IPS-15b (cell line): ENCODE measurements around the gene CDON.

Experiments
- H3K27me3 ChIP-seq: one replicate; pipeline ENCODE4 v1.6.1; 2013; ENCODE audit warnings: low read length; ENCODE audit not compliant: control insufficient read depth, insufficient read depth
- H3K36me3 ChIP-seq: one replicate; pipeline ENCODE4 v1.6.1; 2013; ENCODE audit warnings: low read length; ENCODE audit not compliant: control insufficient read depth, insufficient read depth
- H3K4me1 ChIP-seq: one replicate; pipeline ENCODE4 v1.6.1; 2013; ENCODE audit warnings: mild to moderate bottlenecking, low read length; ENCODE audit not compliant: control insufficient read depth, insufficient read depth
- H3K4me3 ChIP-seq: one replicate; pipeline ENCODE4 v1.5.1; 2013; ENCODE audit warnings: low read depth, low read length
- H3K9ac ChIP-seq: one replicate; pipeline ENCODE4 v1.6.1; 2013; ENCODE audit warnings: low read depth, mild to moderate bottlenecking, low read length
- H3K9me3 ChIP-seq: one replicate; pipeline ENCODE4 v1.6.1; 2013; ENCODE audit warnings: mild to moderate bottlenecking, low read length; ENCODE audit not compliant: control insufficient read depth, insufficient read depth

The CDON gene

DNA sequence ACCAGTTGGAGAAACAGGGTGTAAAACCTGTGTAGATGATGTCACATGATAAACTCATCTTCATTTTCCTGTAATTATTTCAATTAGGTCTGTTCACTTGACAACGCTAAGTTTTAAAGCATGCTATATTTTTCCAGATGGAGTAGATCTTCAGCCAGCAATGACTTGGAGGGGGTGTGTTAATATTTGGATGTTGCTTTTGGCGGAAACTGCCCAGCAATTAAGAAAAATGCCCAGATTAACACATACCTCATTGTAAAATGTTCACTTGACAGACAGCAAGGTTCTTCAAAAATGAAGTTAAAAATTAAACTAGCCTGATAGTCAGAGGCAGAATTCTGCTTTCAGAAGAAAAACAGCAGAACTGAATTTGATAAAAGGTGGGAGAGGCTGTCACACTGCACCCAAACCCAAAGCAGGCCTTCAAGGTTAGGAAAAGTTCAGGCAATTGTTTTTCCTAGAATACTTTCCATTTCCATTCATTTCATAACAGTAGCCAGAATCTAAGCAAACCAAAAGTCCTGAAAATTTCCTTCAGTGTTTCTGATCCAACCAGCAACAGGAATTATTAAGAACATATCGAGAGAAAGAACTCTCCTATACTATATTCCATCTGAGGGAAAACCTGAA lies 83.8 kb downstream of the CDON start:
- Histone ChIP-seq H3K36me3 (no peaks in the 10 kb centered on the region), H3K9ac (no peak overlapping the region), H3K9me3 (no peaks in the 10 kb centered on the region), H3K27me3 (no peaks in the 10 kb centered on the region), H3K4me3 (no peak overlapping the region), H3K4me1 (peaks cover 8% of the 10 kb centered on the region)

DNA sequence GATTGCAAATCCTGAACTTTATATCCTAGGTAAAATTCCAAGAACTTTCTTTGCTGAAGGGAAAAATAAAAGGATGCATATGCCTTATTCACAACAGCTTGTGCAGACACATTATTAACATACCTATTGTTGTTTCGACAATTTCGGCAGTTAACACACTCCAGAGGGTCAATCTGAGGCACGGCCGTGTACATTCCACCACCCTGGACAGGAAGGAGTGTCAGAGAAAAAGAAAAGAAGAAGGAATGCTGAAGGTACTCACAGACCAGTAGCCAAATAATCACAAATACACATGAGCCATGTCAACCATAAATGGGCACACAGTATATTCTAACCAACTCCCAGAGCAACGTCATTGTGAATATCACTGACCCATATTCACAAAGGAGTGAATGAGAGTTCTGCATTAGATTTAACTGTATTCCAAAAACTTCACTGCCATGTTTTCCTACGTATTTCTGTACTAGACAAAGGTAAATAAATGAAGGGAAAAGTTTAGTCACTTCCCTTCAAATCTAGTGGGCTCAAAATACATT lies 84.4 kb downstream of the CDON start:
- H3K27me3 ChIP-seq = no peaks in the 10 kb centered on the region

DNA sequence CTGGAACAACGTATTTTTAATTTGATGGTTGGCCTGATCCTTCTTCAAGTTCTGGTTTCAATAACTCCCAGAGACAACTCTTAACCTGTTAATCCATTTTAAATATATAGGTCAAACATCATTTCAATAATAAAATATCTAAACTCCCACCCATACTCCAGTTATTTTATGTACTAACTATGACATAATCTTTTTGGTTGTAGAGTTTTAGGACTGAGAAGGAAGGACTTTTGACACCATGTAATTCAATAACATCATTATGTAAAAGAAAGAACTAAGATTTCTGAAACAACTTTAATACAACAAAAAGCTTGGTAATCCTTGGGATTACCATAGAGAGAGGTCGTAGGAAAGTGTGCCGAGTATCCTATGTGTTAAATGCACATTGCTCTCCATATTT lies 85.3 kb downstream of the CDON start:
- no peaks in the 10 kb centered on the region for H3K27me3 ChIP-seq
- no peak overlapping the region for H3K9ac ChIP-seq
- H3K4me1 ChIP-seq = peaks cover 8% of the 10 kb centered on the region
- no peaks in the 10 kb centered on the region for H3K9me3 ChIP-seq
- no peak overlapping the region for H3K4me3 ChIP-seq
- H3K36me3 ChIP-seq = no peaks in the 10 kb centered on the region

More for the DNA sequence above, 84.4 kb downstream of the CDON start:
- H3K4me3 ChIP-seq = no peak overlapping the region
- no peaks in the 10 kb centered on the region for H3K9me3 ChIP-seq
- H3K4me1 ChIP-seq = peaks cover 8% of the 10 kb centered on the region
- H3K9ac ChIP-seq = no peak overlapping the region
- H3K36me3 ChIP-seq = no peaks in the 10 kb centered on the region

DNA sequence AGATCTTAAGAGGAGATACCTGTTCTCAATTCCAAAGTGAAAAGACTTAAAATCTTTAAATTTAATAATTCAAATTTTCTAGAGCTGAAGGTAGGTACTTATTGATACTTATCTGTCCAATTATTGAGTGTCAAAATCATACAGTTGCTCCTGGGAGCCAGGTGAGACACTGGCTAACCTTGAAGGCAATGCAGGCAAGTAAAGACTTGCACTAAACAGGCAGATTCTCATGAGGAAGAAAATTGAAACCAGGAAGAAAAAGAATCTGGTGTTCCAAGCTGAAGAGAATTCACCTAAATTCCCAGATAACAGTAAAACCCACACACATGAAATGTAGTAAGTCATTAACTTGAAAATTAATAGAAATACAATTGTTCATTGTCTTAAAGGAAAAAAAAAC lies 86.5 kb downstream of the CDON start:
- no peaks in the 10 kb centered on the region for H3K9me3 ChIP-seq
- peaks cover 8% of the 10 kb centered on the region for H3K4me1 ChIP-seq
- no peaks in the 10 kb centered on the region for H3K36me3 ChIP-seq
- no peak overlapping the region for H3K9ac ChIP-seq
- no peak overlapping the region for H3K4me3 ChIP-seq
- no peaks in the 10 kb centered on the region for H3K27me3 ChIP-seq

DNA sequence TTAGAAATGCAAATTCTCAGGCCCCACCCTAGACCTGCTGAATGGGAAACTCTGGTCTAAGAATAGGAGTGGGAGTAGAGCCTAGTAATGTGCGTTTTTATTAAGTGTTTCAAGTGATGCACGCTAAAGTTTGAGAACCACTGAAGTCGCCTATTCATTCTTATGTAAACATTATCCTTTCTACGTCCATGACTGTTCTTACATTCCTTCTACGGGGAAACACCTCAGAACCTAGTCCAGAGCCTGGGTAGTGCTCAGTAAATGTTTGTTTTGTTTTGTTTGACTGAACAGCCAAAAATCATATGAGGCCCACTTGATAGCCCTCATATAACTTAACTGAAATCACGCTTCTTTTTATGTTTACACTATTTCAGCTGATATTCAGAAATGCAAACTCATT lies 87.0 kb downstream of the CDON start:
- no peak overlapping the region for H3K4me3 ChIP-seq
- peaks cover 6% of the 10 kb centered on the region for H3K4me1 ChIP-seq
- no peaks in the 10 kb centered on the region for H3K27me3 ChIP-seq
- no peaks in the 10 kb centered on the region for H3K36me3 ChIP-seq
- no peak overlapping the region for H3K9ac ChIP-seq
- no peaks in the 10 kb centered on the region for H3K9me3 ChIP-seq

DNA sequence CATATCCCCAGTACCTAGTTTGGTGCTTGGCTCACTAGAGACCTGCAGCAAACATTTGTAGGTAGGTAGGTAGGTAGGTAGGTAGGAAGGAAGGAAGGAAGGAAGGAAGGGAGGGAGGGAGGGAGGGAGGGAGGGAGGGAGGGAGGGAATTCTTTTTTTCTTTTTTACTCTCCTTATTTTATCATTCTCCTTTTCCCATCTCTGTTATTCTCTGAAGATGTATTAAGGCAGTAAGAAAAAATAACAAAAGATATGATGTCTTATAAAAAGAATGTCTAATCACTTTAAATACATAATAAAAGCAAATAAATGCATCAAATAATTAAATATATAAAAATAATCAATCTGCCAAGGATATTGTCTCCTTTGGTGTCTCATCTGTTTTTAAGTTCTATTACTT lies 88.4 kb downstream of the CDON start:
- H3K4me1 ChIP-seq = peaks cover 2% of the 10 kb centered on the region

DNA sequence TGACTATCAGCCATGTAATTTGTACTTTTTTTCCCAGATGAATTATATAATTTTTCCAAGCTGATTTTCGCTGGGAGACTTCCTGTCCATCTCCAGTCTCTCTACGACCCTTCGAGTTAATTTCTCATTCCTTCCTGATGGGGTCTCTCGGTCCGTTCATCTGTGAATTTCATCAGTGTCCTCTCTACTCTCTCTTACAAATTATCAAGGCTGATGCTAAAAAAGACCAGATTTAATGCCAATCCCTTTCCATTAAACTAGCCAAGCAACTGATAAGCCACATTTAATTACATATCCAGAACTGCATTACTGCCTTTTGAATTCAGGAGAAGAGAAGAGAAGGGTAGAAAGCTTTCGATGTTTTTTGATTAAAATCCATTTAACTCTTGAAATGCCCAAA lies 91.0 kb downstream of the CDON start:
- no peak overlapping the region for H3K9ac ChIP-seq
- no peaks in the 10 kb centered on the region for H3K4me1 ChIP-seq
- H3K36me3 ChIP-seq = no peaks in the 10 kb centered on the region
- no peak overlapping the region for H3K4me3 ChIP-seq
- no peaks in the 10 kb centered on the region for H3K27me3 ChIP-seq
- H3K9me3 ChIP-seq = no peaks in the 10 kb centered on the region

More for the DNA sequence above, 88.4 kb downstream of the CDON start:
- Histone ChIP-seq H3K27me3 (no peaks in the 10 kb centered on the region), H3K9ac (no peak overlapping the region), H3K4me3 (no peak overlapping the region), H3K36me3 (no peaks in the 10 kb centered on the region), H3K9me3 (no peaks in the 10 kb centered on the region)

DNA sequence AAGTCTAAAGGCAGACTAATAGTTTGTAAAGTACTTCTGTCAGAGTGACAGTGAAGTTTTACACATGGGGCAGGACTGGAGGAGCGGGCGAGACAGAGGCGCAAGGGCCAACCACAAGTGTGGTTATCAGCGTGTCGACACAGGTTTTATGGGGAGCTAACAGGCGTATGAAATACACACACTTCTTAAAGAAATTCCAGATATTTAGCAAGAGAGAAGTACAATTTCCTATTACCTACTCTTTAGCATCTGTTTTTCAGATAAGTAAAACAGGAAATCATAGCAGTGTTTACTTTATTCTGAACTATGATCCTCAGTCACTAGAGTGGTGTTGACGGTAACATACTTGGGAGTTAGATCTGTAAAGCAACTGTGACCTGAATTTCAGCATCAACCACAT lies 94.3 kb downstream of the CDON start:
- Histone ChIP-seq H3K9ac (no peak overlapping the region), H3K4me3 (no peak overlapping the region), H3K4me1 (no peaks in the 10 kb centered on the region), H3K27me3 (no peaks in the 10 kb centered on the region), H3K36me3 (no peaks in the 10 kb centered on the region), H3K9me3 (no peaks in the 10 kb centered on the region)

DNA sequence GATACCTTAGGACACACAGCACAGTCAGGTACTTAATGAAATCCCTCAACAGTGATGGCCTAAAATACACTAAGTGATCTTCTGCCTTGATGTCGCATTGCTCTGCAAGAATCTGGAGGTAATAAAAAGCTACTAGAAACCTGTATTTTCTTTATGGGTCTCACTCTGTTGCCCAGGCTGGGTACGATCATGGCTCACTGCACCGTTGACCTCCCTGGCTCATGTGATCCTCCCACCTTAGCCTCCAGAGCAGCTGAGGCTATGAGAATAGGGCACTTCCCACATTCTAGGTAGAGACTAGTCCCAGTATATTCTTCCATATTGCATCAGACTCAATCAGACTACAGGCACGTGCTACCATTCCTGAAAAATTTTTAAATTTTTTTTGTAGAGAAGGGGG lies 95.2 kb downstream of the CDON start:
- Histone ChIP-seq H3K4me1 (no peaks in the 10 kb centered on the region), H3K9me3 (no peaks in the 10 kb centered on the region), H3K27me3 (no peaks in the 10 kb centered on the region), H3K4me3 (no peak overlapping the region), H3K36me3 (no peaks in the 10 kb centered on the region), H3K9ac (no peak overlapping the region)

DNA sequence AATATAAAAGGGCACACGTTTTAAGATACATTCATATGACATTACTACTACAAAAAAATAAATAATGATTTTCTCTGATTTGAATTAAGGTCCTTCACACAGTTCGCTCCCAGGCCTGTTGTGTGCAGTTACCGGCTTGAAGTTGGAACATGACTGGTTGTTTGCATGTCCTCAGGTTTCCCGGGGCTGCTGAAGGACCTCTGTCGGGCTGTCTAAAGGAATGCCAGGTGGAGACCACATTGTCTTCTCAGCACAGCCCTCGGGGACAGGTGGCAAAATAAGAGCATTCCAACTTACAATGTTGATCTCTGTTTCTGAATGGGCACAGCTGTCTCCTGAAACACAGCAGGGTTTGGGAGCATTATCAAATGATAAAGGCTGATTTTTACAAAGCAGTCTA lies 101.9 kb downstream of the CDON start:
- Histone ChIP-seq H3K36me3 (peaks cover 15% of the 10 kb centered on the region), H3K9me3 (no peaks in the 10 kb centered on the region), H3K27me3 (no peaks in the 10 kb centered on the region), H3K9ac (no peak overlapping the region), H3K4me1 (no peaks in the 10 kb centered on the region), H3K4me3 (no peak overlapping the region)

DNA sequence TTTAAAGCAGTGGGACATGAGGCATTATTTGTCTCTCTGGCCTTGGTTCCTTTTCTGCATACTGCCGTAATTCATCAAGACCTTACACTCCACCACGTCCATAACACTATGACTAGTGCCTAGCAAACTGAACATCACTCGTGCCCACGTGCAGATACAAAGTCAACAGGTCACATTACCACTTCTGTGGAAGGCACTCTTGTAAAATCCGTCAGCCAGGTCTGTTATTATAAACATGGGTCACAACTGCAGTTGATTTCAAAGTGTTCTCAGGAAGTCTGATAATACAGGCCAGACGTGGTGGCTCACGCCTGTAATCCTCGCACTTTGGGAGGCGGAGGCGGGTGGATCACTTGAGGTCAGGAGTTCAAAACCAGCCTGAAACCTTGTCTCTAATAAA lies 102.7 kb downstream of the CDON start:
- Histone ChIP-seq H3K4me3 (no peak overlapping the region), H3K36me3 (peaks cover 15% of the 10 kb centered on the region), H3K9ac (no peak overlapping the region), H3K9me3 (no peaks in the 10 kb centered on the region), H3K4me1 (no peaks in the 10 kb centered on the region), H3K27me3 (no peaks in the 10 kb centered on the region)

DNA sequence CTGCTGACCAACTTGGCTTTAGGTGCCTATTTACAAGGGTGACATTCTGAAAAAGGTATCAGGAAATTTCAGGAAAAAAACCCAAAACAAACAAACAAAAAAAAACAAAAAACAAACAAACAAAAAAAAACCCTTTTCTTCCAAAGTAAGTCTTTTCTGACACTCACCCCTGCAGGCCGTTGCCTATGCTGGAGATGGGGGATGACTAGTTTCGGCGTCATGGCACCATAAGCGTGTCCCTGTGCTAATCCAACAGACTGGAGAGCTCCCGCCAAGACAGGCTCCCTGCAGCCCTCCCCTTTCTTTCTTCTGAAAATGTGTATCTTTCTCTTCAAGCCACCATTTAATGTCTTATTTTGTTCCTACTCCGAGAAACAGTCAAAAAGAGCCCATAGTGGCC lies 103.2 kb downstream of the CDON start:
- H3K9me3 ChIP-seq = no peaks in the 10 kb centered on the region
- H3K4me1 ChIP-seq = no peaks in the 10 kb centered on the region
- peaks cover 15% of the 10 kb centered on the region for H3K36me3 ChIP-seq
- no peaks in the 10 kb centered on the region for H3K27me3 ChIP-seq
- H3K9ac ChIP-seq = no peak overlapping the region
- H3K4me3 ChIP-seq = no peak overlapping the region
